Endometrial microvascular endothelial cells (primary cell): ENCODE data around the gene RNGTT. TPM values are rescaled to one million over a fixed set of nuclear protein-coding genes. Genes with fewer than 3 reads are reported as not detected.

Source experiments
- in situ Hi-C: cut with HindIII; loops from 2 replicates; pipeline ENCODE4 v1.10.0; 2017; ENCODE audit warnings: low sequenced_read_pairs, low pct_unique_long_range_greater_than_20kb; ENCODE audit errors: inconsistent ontology term
- total RNA-seq: library from RNA; depleted of rRNA; stranded (reverse); fragments of >200 nt; gene quantifications from one replicate; pipeline ENCODE4 v1.2.3, GENCODE V29; 2015; ENCODE audit errors: inconsistent ontology term

RNGTT gene
- total RNA-seq, 1 donor from 2014 or later, result 15.0 TPM

DNA sequence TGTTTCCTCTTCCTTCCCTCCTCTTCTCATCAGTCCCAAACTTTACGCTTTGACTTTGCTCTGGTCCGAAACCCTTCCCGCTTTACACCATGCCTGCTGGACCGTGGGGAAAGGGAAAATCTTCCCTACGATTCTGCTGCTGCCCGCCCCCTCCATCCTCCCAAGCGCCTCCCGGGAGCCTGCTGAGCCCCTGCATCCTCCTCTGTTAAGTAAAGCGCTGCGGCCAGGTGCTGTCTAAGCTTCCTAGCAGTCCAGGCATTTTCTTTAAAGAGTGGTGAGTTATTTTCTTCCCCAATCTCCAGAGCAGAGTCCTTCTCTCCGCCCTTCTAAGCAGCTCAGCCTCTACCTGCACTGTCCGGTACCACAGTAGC is 376.3 kb downstream of the RNGTT start:
- in situ Hi-C loops, result no loop called here

DNA sequence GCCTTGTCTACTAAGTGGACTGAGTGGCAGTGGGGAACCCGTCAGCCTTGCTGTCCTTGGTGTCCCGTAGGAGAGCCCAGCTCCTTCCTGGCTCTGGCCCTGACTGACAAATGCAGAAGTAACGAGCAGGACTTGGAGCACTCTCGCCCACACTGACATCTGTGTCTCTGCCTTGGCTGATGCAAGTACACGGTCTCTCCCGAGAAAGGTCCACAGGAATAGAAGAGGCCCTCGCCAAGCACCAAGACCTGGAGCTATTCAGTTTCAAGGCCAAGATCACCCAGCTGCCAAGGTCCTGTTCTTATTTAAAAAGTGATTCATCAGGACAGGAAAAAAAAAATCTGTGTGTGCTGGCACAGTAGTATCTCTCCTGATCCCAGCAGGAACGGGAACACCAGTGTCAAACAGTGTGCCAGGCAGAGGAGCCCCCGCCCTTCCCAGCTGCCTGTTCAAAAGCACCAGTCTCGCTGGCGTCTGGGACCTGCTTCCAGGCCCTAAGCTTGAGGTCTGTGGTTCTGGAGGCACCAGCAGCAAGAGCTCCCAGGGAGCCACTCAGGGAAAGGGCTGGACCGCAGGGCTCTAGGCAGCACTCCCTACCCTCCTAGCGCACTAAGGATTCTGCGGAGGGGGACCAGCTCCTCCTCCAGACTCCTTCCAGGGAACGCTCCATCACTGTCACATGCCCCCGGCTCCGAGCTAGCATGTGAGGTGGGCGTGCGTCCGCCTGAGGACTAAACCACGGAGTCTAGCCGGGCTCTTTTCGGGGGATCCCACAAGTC is 376.9 kb downstream of the RNGTT start:
- in situ Hi-C loops, result no loop called here

DNA sequence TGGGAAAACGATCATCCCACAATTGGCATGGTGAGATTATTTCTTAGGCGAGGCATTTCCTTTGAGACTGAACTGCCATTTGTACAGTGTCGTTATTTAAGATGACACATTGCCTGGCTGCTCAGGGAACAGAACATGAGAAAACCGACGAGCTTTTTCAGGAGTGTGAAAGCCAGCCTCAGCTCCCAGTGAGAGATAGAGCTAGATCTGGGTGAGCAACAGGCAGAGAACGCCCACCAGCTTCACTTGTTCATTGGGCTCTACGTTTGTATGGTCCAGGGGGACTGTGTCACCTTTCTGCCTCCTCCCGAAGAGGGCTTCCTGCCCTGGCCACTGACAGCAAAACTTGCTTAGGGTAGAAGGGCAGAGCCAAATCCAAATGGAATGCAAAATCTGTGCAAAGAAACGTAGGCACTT is 378.1 kb downstream of the RNGTT start:
- in situ Hi-C loops, result no loop called here

DNA sequence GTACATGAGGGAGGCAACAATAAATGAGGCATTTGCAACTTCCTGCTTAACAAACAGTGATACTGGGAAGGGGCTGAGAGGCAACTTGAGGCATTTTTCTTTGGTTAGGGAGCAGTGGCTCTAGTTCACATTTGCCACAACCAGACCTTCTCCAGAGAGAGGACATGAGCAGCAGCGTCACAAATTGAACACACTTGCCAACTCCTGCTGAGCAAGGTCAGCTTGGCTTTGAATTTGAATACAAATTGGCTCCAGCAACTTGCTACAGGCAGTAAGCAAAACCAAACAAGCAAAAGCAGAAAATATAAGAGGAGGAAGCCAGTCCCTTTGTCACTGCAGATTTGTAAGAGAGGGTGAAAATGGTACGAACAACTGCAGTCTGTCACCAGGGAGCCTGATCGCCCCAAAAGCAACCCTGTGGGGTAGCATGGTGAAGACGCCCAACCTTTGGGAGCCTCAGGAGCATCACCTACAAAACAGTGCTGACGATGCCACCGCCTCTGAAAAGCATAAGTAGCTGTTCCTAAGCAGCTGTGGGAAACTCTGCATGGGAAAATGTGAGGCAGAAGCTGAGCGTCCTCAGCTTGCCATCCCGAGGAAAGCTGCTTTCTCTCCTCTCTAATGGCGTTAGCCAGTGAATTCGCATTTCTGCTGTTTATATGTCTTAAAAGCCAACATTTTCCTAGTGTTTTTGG is 378.7 kb downstream of the RNGTT start:
- in situ Hi-C loops, result no loop called here

DNA sequence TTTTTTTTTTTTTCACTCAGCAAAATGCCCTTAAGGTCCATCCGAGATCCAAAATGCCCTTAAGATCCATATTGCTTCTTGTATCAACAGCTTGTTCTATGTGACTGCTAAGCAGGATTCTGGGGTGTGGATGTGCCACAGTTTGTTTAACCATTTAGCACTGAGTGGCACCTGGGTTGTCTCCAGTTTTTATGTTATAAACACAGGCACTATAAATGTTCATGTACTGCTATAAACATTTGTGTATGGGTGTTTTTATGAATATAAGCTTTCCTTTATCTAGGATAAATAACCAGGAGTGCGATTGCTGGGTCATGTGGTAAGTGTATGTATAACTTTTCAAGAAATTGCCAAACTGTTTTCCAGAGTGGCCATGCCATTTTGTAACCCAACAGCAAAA is 386.0 kb downstream of the RNGTT start:
- in situ Hi-C loops, result no loop called here

DNA sequence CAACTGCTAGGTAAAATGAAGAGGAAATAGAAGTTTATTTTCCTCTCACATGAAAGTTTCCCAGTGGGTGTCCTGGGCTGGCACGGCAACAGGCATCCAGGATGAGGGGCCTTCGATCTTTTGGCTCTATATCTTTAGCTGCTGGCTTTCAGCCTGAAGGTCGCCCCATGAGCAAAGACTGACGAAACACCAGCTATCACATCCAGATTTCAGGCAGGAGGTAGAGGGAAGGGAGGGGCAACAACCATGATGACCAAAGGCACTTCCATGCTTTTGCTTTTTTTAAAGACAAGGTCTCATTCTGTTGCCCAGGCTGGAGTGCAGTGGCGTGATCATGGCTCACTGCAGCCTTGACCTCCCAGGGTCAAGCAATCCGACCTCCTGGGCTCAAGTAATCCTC is 387.9 kb downstream of the RNGTT start:
- in situ Hi-C loops, result no loop called here

DNA sequence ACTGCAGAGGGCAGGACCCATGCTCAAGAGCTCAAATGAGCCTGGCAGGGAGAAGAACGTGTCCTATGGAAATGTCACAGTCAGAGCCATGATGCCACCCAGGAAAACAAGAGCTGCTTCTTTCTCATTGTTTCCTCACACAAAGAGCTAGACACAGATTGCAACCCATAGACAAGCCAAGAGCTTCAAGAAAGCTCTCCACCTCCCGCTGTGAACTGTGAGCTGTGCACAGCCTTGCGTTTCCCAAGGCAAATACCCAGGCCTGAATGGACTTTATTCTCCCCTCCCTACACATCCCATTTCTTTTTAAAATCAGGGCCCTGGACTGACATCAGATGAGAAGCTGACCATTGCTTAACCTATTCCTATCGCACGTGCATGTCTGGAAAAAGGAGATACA is 388.8 kb downstream of the RNGTT start:
- in situ Hi-C loops, result no loop called here

DNA sequence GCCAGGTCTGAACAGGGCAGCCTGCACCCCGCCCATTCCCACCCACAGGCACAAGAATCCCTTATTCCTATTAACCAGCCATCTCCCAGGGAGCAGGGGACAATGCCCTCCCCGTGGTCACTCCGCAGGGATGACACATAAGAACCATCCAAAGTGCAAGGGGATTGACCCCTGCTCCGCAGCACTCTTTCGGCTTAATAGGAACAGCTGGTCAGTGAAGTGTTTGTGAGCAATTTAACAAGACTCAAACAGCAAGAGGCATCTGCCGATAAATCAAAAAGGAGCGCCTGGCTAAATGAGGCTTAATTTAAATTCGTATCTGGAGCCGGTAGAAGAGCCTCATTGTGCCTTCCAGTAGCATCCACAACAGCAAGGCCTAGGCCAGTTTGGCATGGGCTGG is 389.4 kb downstream of the RNGTT start:
- in situ Hi-C loops, result no loop called here

DNA sequence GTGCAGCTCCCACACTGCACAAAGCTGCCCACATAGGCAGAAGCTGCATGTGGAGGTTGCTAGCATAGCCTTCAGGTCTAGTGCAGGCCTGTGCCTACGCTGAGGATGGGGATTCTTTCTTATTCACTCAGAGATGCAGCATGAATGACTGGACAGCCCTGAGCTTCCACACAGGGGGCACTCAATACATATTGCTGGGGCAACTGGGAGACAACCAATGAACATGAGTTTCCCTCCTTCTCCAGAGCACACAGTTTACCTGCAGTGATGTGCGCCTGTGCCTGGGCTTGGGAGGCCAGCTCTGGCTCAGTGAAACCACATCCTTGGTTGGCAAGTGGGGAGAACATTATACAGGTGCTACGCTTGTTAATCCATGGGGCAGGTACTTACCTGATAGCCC is 389.9 kb downstream of the RNGTT start:
- in situ Hi-C loops, result no loop called here

DNA sequence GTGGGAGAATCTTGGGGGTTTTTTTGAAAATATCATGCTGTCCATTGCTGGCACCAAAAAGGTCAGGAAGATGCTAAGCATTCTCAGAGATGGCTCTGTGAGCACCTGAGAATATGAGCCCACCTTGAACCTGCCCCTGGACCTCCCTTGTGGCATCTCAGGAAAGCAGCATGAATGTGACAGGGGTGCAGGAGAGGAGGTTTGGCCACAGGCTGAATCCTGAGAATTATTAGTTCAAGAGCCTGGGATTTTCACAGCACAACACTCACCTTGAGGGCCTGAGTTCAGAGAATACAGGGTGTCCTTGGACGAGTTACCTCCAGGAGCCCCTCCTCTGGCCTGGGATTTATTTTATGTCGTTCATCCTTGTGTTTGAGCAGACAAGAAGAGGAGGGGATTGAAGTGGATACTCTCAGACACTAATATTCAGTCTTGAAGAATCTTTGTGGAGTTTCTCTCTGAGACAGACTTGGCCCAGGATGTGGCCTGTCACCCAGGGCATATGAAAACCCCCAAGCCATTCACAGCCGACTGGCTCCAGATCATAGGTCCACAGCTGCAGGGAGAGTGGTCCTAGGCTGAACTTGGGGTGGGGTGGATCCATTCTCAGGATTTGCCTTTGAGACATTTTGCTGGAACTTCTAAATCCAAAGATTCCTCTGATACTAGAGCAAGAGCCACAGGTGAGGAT is 390.8 kb downstream of the RNGTT start:
- in situ Hi-C loops, result no loop called here

DNA sequence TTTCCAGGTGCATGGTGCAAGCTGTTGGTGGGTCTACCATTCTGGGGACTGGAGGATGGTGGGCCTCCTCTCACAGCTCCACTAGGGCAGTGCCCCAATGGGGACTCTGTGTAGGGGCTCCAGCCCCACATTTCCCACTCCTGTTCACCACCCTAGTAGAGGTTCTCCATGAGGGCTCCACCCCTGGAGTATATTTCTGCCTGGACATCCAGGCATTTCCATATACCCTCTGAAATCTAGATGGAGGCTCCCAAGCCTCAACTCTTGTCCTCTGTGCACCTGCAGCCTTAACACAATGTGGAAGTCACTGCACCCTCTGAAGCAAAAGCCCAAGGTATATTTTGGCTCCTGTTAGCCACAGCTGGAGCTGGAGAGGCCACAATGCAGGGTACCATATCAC is 393.5 kb downstream of the RNGTT start:
- in situ Hi-C loops, result no loop called here

DNA sequence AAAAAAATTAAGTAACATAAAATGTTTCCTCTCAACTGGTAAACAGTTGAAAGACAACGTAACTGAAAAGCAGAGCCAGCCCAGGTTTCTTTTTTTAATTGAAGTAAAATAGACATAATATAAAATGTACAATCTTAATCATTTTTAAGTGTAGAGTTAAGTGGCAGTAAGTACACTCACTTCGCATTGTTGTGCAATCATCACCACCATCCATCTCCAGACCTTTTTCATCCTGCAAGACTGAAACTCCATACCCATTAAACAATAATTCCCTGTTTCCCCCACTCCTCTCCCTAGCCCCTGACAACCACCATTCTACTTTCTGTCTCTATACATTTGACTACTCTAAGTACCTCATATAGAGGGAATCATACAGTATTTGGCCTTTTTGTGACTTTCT is 395.7 kb downstream of the RNGTT start:
- in situ Hi-C loops, result no loop called here

DNA sequence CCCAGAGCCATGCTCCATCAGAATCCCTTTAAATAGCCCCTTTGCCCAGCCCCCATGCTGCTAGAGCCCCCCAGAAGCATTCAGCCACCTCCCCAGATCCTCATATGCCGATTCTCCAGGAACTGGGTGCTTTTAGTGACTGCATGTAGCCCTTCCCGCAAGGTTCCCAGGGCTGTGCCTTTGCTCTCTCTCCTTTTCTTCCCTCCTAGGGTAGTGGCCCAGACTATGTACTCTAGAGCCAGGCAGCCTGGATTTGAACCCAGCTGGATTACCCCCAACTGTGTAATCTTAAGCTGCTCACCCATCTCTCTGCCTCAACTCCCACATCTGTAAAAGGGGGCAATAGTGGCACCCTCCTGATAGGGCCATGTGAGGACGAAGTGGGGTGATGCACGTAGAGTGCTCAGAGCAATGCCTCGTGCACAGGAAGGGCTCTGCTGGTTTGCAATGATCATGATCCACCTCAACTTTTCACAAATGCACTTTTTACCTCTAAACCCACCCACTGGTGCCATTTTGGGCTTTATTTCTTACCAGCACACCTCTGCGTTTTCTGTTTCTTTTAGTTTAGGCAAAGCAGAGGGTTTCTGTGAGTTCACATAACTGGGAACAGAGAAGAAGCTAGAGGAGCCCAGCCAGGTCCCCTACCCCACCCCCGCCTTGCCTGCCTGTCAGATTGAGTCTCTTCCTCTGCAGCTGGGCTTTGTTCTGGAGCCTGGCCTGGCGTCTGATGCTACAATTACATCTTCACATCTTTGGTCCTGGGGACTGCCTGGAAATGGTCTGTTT is 396.5 kb downstream of the RNGTT start:
- in situ Hi-C loops, result no loop called here

DNA sequence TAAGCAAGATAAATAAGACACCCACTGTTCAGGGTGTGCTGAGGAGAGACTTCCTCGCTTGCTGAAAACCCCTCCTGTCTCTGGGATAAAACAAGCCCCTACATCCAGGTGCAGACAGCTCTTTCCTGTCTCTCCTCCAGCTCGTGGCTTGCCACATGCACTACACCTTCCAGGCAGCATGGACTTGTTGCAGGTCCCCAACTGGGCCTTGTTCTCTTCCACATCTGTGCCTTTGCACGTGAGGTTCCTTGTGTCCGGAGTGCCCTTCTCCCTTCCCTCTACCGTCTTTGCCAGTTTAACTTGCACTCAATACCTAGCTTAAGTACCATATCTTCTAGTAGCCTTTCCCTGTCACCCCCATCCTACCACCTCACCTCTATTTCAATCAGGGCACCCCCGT is 397.6 kb downstream of the RNGTT start:
- in situ Hi-C loops, result no loop called here

DNA sequence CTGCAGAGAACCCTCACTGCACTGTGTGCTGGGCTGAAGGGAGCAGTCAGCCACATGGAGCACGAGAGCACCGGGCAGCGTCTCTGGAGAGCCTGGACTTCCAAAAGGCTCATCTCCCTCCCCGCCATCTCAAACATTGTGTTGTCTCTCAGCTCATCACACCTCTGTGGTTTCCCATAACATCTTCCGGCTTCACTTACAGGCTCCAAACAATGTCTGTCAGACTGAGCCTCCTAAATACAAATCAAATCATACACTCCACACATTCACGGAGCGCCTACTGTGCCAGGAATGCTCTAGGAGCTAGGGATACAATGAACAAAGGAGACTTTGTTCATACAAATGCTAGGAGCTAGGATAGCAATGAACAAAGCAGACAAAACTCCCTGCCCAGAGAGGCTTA is 398.0 kb downstream of the RNGTT start:
- in situ Hi-C loops, result no loop called here

DNA sequence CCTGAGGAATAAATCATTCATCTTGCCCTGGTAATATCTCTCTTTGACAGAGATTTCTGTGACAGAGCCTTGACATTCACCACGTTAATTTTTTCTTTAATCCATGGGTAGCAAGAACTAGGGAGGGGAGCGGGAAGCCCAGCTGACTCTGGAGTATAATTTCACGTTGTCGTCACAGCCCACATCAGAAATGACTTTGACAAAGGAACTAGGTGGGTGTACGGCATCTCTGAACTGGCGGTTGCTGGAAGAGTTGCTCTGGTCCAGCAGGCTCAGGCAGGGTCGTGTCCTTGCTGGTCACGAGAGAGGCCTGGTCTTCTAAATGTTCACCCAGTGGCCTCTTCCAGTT is 400.2 kb downstream of the RNGTT start:
- in situ Hi-C loops, result no loop called here

DNA sequence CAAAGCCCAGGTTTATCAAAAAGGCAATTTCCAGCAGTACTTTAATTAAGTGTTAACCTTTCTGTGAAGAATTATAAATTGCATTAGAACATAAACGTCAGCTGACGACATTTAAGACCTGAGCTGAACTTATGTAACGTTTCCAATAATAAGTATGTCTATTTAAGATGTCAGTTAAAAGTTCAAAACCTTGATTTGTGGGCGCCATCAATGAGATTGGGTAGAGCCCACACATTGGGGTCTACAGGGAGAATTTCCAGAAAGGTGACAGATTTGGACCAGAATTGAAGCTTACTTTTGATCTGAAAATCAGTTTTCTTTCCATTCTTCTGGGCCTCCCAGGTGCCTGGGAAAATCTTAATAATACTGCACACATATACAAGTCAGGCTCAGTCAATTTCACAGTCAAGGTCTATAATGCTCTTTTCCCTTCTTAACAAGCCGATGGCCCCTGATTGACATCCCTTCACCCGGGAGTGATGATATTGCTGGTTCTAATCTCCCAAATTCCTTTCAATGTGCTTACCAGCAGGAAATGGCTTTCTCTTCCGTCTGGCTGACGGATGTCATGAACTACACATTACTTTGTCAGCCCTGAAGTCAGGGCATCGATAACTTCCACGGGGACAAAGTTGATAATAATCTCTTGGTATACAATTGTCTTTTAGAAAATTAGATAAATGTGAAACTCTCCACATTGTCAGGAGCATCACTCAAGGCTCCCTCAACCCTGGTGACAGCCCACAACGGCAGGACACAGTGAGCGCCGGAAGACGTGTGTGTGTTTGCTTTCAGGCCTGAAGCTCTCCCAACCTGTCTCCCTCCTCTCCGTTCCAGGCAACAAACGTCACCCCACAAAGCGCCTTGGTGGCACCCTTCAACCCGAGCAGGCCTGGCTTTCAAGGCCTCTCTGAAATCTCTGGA is 400.8 kb downstream of the RNGTT start:
- in situ Hi-C loops, result no loop called here

DNA sequence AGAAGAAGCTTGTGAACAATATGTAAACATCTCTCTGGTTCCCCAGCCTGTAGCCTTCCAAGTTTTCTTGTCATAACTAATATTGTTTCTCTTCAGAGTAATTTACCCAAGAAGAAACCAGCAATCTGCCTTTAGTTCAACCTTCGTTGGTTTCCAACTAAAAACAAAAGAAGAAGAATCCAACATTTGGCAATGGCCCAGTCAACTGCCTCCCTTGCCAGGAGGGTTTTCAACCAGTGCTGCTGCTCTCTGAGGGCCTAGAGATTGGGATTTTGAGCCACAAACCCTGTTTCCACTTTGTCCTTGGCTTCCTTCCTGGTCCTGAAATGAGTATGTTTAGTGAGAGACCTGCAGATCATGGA is 401.5 kb downstream of the RNGTT start:
- in situ Hi-C loops, result no loop called here
